ENCODE results near the gene DNER. TPM values are rescaled to one million over a fixed set of nuclear protein-coding genes. Genes with fewer than 3 reads are reported as not detected.

The DNER gene
- total RNA-seq, 4 donors from 2014 or later = 1.5 to 13.1 (median 4.7) TPM

DNA sequence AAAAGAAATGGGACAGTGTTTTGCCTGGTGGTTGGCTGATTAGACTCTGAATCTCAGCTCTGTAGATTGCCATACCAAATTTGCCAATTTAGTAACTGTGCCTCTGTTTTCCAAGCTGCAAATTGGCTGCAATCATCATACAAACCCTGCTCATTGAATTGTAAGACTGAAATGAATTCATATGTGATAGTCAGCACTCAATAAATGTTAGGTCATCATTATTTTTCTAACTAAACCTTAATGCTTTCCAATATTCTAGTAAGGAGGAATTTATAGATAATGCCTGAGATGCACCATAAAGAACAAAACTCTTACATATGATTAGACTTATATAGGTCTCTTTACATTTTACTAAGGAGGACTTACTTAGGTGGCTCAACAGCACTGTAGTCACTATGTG is 85.3 kb downstream of the DNER start:
- H3K27ac ChIP-seq = no peak overlapping the region
- H3K4me1 ChIP-seq = no peaks in the 10 kb centered on the region
- no peak for DNase-seq (ENCODE audit: low spot score in 2 of 2)
- no peaks in the 10 kb centered on the region for H3K27me3 ChIP-seq
- no peaks in the 10 kb centered on the region for H3K9me3 ChIP-seq
- TF ChIP-seq EP300 (IDR thresholded peaks at IDR 0.05) (no peak), POLR2A (IDR thresholded peaks at IDR 0.05) (no peak)
- TF ChIP-seq, protein P1, sequence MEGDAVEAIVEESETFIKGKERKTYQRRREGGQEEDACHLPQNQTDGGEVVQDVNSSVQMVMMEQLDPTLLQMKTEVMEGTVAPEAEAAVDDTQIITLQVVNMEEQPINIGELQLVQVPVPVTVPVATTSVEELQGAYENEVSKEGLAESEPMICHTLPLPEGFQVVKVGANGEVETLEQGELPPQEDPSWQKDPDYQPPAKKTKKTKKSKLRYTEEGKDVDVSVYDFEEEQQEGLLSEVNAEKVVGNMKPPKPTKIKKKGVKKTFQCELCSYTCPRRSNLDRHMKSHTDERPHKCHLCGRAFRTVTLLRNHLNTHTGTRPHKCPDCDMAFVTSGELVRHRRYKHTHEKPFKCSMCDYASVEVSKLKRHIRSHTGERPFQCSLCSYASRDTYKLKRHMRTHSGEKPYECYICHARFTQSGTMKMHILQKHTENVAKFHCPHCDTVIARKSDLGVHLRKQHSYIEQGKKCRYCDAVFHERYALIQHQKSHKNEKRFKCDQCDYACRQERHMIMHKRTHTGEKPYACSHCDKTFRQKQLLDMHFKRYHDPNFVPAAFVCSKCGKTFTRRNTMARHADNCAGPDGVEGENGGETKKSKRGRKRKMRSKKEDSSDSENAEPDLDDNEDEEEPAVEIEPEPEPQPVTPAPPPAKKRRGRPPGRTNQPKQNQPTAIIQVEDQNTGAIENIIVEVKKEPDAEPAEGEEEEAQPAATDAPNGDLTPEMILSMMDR (IDR thresholded peaks at IDR 0.05) = no peak
- no peaks in the 10 kb centered on the region for H3K36me3 ChIP-seq
- H3K4me3 ChIP-seq = no peak overlapping the region

DNA sequence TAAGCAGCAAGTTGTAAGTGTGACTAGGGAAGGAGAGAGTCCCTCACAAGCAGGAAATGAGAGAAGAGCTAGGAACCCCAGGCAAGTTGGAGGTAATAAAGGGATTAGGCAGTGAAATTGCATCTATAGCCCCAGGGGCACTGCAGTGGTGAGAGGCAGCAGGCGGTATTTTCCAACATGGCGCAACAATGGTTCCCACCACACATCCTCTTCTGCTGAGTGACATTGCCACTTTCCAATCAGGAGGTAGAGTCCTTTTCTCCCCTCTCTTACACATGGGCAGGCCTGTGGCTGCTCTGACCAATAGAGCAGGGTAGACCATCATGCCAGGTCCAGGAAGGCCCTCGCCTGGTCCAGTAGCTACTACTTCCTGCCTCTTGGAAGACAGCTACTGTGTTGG is 86.6 kb downstream of the DNER start:
- no peaks in the 10 kb centered on the region for H3K36me3 ChIP-seq
- TF ChIP-seq, protein P1 (IDR thresholded peaks at IDR 0.05) = no peak
- TF ChIP-seq POLR2A (IDR thresholded peaks at IDR 0.05) (no peak), EP300 (IDR thresholded peaks at IDR 0.05) (no peak)
- WGBS, 2 donors = 65 to 72% methylated on average over 3 of the region's 3 CpGs
- no peaks in the 10 kb centered on the region for H3K9me3 ChIP-seq
- DNase-seq (ENCODE audit: low spot score in 2 of 2) = no peak
- no peak overlapping the region for H3K4me3 ChIP-seq
- no peaks in the 10 kb centered on the region for H3K27me3 ChIP-seq
- H3K4me1 ChIP-seq = no peaks in the 10 kb centered on the region
- H3K27ac ChIP-seq = no peak overlapping the region

DNA sequence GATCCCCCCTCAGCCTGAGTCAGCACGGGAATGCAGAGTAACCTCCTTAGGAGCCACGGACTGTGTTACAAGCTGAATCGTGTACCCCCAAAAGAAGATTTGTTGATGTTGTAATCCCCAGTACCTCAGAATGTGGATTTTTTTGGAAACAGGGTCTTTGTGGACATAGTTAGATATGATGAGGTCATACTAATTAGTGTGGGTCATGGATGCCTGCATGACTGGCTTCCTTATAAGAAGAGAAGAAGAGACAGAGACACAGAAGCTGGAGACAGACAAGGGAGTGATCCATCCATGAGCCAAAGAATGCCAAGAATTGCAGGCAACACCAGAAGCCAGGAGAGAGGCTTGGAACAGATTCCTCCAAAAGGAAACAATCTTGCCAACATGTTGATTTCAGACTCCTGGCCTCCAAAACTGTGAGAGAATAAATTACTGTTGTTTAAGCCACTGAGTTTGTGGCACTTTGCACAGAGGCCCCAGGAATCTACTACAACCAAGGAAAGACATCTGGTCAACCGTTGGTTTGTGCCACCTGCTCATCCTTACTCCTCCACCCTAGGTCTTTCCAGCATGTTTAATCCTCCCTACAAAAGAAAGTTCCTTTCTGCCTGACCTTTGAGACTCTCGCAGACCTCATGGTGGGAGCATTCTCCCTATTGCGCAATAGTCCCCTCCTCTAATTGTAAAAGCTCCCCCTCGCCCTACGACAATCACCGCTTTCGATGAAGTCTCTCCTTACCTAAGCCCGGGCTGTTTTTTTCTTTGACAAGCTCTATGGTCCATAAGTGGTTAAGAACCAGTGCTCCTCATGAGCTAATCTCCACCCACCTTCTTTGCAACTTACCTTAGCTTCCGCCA is 91.6 kb downstream of the DNER start:
- no peak for DNase-seq (ENCODE audit: low spot score in 2 of 2)

DNA sequence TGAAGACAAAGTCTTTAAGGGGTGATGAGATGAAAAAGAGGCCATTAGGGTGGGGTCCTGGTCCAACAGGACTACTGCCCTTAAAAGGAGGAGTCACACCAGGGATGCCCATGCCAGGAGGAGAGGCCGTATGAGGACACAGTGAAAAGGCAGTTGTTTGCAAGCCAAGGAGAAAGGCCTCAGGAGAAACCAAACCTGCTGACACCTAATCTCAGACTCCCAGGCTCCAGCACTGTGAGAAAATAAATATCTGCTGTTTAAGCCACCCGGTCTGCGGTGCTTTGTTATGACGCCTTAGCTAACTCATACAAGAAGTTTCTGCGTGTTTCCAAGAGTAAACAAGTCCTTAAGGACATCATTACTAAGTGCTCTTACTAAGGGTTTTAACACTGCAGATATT is 93.6 kb downstream of the DNER start:
- WGBS, 2 donors = 79 to 87% methylated on average over 5 of the region's 5 CpGs
- no peak overlapping the region for H3K4me3 ChIP-seq
- H3K4me1 ChIP-seq = no peaks in the 10 kb centered on the region
- TF ChIP-seq, protein P1 (IDR thresholded peaks at IDR 0.05) = no peak
- TF ChIP-seq POLR2A (IDR thresholded peaks at IDR 0.05) (no peak), EP300 (IDR thresholded peaks at IDR 0.05) (no peak)
- H3K27ac ChIP-seq = no peak overlapping the region
- DNase-seq (ENCODE audit: low spot score in 2 of 2) = no peak
- H3K27me3 ChIP-seq = no peaks in the 10 kb centered on the region
- no peaks in the 10 kb centered on the region for H3K36me3 ChIP-seq
- H3K9me3 ChIP-seq = no peaks in the 10 kb centered on the region

More for the DNA sequence above, 91.6 kb downstream of the DNER start:
- H3K27ac ChIP-seq = no peak overlapping the region
- no peaks in the 10 kb centered on the region for H3K9me3 ChIP-seq
- 87 to 89% methylated on average over 12 of the region's 12 CpGs for WGBS, 2 donors
- H3K4me3 ChIP-seq = no peak overlapping the region
- no peaks in the 10 kb centered on the region for H3K4me1 ChIP-seq
- TF ChIP-seq POLR2A (IDR thresholded peaks at IDR 0.05) = no peak
- TF ChIP-seq, protein P1 (IDR thresholded peaks at IDR 0.05) = no peak
- no peak for TF ChIP-seq EP300 (IDR thresholded peaks at IDR 0.05)
- H3K27me3 ChIP-seq = no peaks in the 10 kb centered on the region
- H3K36me3 ChIP-seq = no peaks in the 10 kb centered on the region

DNA sequence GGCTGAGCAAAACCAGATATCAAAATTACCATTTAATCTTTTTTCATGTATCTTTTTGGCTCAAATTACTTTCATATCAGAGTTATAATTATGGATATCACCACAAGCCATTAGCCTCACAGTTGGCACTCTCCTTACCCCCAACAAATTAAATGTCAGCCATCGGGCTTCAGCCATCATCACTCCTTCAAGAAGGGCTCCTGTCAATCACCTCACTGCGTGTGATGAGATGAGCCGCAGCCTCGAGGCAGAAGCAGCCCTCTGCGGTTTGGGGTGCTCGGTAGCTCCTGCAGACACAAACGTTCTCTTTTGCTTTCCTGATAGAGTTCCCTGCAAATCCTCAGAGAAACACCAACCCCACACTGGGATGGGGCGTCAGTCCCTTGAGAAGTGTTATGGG is 94.1 kb downstream of the DNER start:
- Histone ChIP-seq H3K27ac (no peak overlapping the region), H3K36me3 (no peaks in the 10 kb centered on the region), H3K27me3 (no peaks in the 10 kb centered on the region), H3K9me3 (no peaks in the 10 kb centered on the region), H3K4me3 (no peak overlapping the region), H3K4me1 (no peaks in the 10 kb centered on the region)
- 84 to 86% methylated on average over 8 of the region's 8 CpGs for WGBS, 2 donors
- no peak for DNase-seq (ENCODE audit: low spot score in 2 of 2)
- TF ChIP-seq POLR2A (IDR thresholded peaks at IDR 0.05) (no peak), EP300 (IDR thresholded peaks at IDR 0.05) (no peak)
- TF ChIP-seq, protein P1 (IDR thresholded peaks at IDR 0.05) = no peak
